DOHH2 (cell line): ENCODE results near the gene TUBA4A.

Experiments
- EZH2phosphoT487 ChIP-seq: fragments of 200-600 bp; sonication (generic); IDR thresholded peaks from 2 replicates; pipeline ENCODE4 v1.6.1; 2017; ENCODE audit warnings: borderline replicate concordance, mild to moderate bottlenecking, antibody characterized with exemption, low read length, moderate library complexity, mixed read lengths
- TF ChIP-seq, protein P1 (sequence below): fragments of 200-600 bp; sonication (generic); IDR thresholded peaks from one replicate; pipeline ENCODE4 v1.5.1; 2014; ENCODE audit warnings: antibody characterized with exemption, mild to moderate bottlenecking, low read depth, low read length; ENCODE audit not compliant: poor library complexity, severe bottlenecking

DNA sequence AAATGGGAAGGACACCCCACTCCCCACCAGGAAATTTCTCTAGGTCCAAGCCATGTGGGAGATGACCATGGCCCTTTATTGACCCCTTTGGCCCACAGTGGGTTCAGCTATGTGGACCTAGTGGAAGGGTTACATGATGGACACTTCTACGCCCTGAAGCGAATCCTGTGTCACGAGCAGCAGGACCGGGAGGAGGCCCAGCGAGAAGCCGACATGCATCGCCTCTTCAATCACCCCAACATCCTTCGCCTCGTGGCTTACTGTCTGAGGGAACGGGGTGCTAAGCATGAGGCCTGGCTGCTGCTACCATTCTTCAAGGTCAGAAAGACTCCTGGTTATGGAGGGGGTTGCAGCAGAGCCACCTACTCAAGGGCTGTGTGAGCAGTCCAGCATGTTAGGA lies 7.2 kb downstream of the TUBA4A start:
- TF ChIP-seq, protein P1, sequence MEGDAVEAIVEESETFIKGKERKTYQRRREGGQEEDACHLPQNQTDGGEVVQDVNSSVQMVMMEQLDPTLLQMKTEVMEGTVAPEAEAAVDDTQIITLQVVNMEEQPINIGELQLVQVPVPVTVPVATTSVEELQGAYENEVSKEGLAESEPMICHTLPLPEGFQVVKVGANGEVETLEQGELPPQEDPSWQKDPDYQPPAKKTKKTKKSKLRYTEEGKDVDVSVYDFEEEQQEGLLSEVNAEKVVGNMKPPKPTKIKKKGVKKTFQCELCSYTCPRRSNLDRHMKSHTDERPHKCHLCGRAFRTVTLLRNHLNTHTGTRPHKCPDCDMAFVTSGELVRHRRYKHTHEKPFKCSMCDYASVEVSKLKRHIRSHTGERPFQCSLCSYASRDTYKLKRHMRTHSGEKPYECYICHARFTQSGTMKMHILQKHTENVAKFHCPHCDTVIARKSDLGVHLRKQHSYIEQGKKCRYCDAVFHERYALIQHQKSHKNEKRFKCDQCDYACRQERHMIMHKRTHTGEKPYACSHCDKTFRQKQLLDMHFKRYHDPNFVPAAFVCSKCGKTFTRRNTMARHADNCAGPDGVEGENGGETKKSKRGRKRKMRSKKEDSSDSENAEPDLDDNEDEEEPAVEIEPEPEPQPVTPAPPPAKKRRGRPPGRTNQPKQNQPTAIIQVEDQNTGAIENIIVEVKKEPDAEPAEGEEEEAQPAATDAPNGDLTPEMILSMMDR: no peak
- TF ChIP-seq EZH2phosphoT487: no peak
